DND-41 (cell line): Measurements from ENCODE around the gene PLAGL1.
"Not testable (repeated sequence)": the region's sequence is repeated elsewhere in the genome, so short reads cannot be mapped to it uniquely, and the experiment has no call there.

Experiments
- ATAC-seq: fragments of 200-7000 bp; cut with Tn5 transposase; 3 replicates; pipeline ENCODE4 v1.9.1; 2021; ENCODE audit warnings: low read depth; ENCODE audit not compliant: insufficient read depth
- DNase-seq: peaks from one replicate; pipeline ENCODE4 v3.0.0-alpha.2; 2020
- H2AFZ ChIP-seq: 2 replicates; pipeline ENCODE4 v1.6.0; 2012; ENCODE audit warnings: low read depth, low read length
- H3K27ac ChIP-seq: 2 replicates; pipeline ENCODE4 v1.5.1; 2012; ENCODE audit warnings: low read length, inconsistent platforms
- H3K27me3 ChIP-seq: fragments of 200-600 bp; sonication (generic); 2 replicates; pipeline ENCODE4 v1.6.0; 2012; ENCODE audit warnings: low read length, mild to moderate bottlenecking, inconsistent platforms; ENCODE audit not compliant: insufficient read depth, poor library complexity
- H3K36me3 ChIP-seq: 2 replicates; pipeline ENCODE4 v1.5.1; 2012; ENCODE audit warnings: low read length, inconsistent platforms; ENCODE audit not compliant: insufficient read depth
- H3K4me1 ChIP-seq: 2 replicates; pipeline ENCODE4 v1.5.1; 2012; ENCODE audit warnings: mild to moderate bottlenecking, low read length; ENCODE audit not compliant: insufficient read depth
- H3K4me2 ChIP-seq: 2 replicates; pipeline ENCODE4 v1.6.0; 2012; ENCODE audit warnings: mild to moderate bottlenecking, moderate library complexity, low read length, inconsistent platforms; ENCODE audit not compliant: insufficient read depth
- H3K4me3 ChIP-seq, 2 experiments: fragments of 200-600 bp in 1 of 2; shearing (Covaris generic) in 1 of 2; 2 replicates each; pipeline ENCODE4 v1.5.1; 2012 to 2016; ENCODE audit warnings: inconsistent platforms in 2 of 2, low read length in 2 of 2, mild to moderate bottlenecking in 2 of 2, low read depth in 1 of 2, moderate library complexity in 1 of 2
- H3K79me2 ChIP-seq: 2 replicates; pipeline ENCODE4 v1.6.0; 2012; ENCODE audit warnings: low read length, inconsistent platforms; ENCODE audit not compliant: insufficient read depth
- H3K9ac ChIP-seq: 2 replicates; pipeline ENCODE4 v1.6.0; 2012; ENCODE audit warnings: low read depth, mild to moderate bottlenecking, inconsistent platforms, low read length, moderate library complexity
- H3K9me3 ChIP-seq: 2 replicates; pipeline ENCODE4 v1.5.1; 2012; ENCODE audit warnings: low read length, moderate library complexity, mild to moderate bottlenecking, inconsistent platforms; ENCODE audit not compliant: insufficient read depth, severe bottlenecking
- H4K20me1 ChIP-seq: 2 replicates; pipeline ENCODE4 v1.6.0; 2012; ENCODE audit warnings: low read length; ENCODE audit not compliant: insufficient read depth
- CTCF ChIP-seq: IDR thresholded peaks from 2 replicates; pipeline ENCODE4 v1.5.1; 2012; ENCODE audit warnings: borderline replicate concordance, low read length, moderate library complexity, mild to moderate bottlenecking; ENCODE audit not compliant: poor library complexity, severe bottlenecking; ENCODE audit errors: extremely low read depth
- EZH2 ChIP-seq: IDR thresholded peaks from 3 replicates; pipeline ENCODE4 v1.6.1; 2012; ENCODE audit warnings: borderline replicate concordance, low read depth, mild to moderate bottlenecking, moderate library complexity, low read length, inconsistent platforms; ENCODE audit not compliant: severe bottlenecking

Gene PLAGL1

GRCh38 chr6:143934867-143935266 lies 73.2 kb downstream of the PLAGL1 start:
- no peak overlapping the region for H2AFZ ChIP-seq
- DNase-seq: no peak
- H3K36me3 ChIP-seq: no peaks in the 10 kb centered on the region
- ATAC-seq: no peak
- no peak overlapping the region for H3K27ac ChIP-seq
- H3K9ac ChIP-seq: no peak overlapping the region
- H3K4me3 ChIP-seq: no peak overlapping the region
- H3K9me3 ChIP-seq: no peaks in the 10 kb centered on the region
- TF ChIP-seq EZH2: no peak
- TF ChIP-seq CTCF: no peak
- no peaks in the 10 kb centered on the region for H3K4me1 ChIP-seq
- no peaks in the 10 kb centered on the region for H4K20me1 ChIP-seq
- H3K79me2 ChIP-seq: no peaks in the 10 kb centered on the region
- no peaks in the 10 kb centered on the region for H3K27me3 ChIP-seq
- no peak overlapping the region for H3K4me2 ChIP-seq

- Histone ChIP-seq H3K27ac (no peak overlapping the region), H3K36me3 (no peaks in the 10 kb centered on the region)
- TF ChIP-seq CTCF (no peak), EZH2 (no peak)
Measured at GRCh38 chr6:143934331-143934730, 73.7 kb downstream of the PLAGL1 start.

DNA sequence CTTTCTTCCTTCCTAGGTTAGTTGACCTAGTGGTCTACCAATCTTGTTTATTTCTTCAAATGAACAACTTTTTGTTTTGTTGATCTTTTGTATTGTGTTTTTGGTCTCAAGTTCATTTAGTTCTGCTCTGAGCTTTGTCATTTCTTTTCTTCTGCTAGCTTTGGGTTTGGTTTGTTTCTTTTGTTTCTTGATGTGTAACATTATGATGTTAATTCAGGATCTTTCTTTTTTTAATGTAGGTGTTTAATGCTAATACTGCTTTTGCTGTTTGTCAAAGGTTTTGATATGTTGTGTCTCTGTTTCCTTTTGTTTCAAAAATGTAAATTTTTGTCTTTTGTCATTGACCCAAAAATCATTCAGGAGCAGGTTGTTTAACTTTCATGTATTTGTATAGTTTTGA lies 78.1 kb downstream of the PLAGL1 start:
- no peak overlapping the region for H3K27ac ChIP-seq
- no peak for TF ChIP-seq CTCF
- no peak for TF ChIP-seq EZH2
- H3K79me2 ChIP-seq: no peaks in the 10 kb centered on the region
- H3K36me3 ChIP-seq: no peaks in the 10 kb centered on the region
- no peak overlapping the region for H3K9ac ChIP-seq
- ATAC-seq: no peak
- H3K4me2 ChIP-seq: no peak overlapping the region
- H3K9me3 ChIP-seq: no peaks in the 10 kb centered on the region
- H3K4me3 ChIP-seq: no peak overlapping the region
- H3K4me1 ChIP-seq: no peaks in the 10 kb centered on the region
- no peaks in the 10 kb centered on the region for H4K20me1 ChIP-seq
- H2AFZ ChIP-seq: no peak overlapping the region
- no peaks in the 10 kb centered on the region for H3K27me3 ChIP-seq
- DNase-seq: no peak

More at GRCh38 chr6:143934331-143934730, 73.7 kb downstream of the PLAGL1 start:
- DNase-seq (no peak), ATAC-seq (no peak)
- no peak overlapping the region for H3K4me3 ChIP-seq
- no peaks in the 10 kb centered on the region for H3K79me2 ChIP-seq
- no peak overlapping the region for H3K4me2 ChIP-seq
- no peaks in the 10 kb centered on the region for H3K4me1 ChIP-seq
- H3K9ac ChIP-seq: no peak overlapping the region
- H3K9me3 ChIP-seq: no peaks in the 10 kb centered on the region
- H3K27me3 ChIP-seq: no peaks in the 10 kb centered on the region
- H4K20me1 ChIP-seq: no peaks in the 10 kb centered on the region
- no peak overlapping the region for H2AFZ ChIP-seq

DNA sequence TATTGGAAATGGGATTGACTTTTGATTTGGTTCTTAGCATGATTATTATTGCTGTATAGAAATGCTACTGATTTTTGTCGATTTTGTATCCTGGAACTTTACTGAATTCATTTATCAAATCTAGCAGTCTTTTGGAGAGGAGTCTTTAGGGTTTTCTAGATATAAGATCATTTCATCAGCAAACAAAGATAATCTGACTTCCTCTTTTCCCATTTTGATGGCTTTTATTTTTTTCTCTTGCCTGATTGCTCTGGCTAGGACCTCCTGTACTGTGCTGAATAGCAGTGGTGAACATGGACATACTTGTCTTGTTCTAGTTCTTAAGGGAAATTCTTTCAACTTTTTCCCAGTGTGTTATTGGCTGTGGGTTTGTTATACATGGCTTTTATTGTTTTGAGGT lies 79.2 kb downstream of the PLAGL1 start:
- Histone ChIP-seq H3K4me3 (no peak overlapping the region), H3K27me3 (no peaks in the 10 kb centered on the region), H2AFZ (no peak overlapping the region), H3K9ac (no peak overlapping the region), H3K4me2 (no peak overlapping the region), H3K9me3 (no peaks in the 10 kb centered on the region), H3K4me1 (no peaks in the 10 kb centered on the region), H3K79me2 (no peaks in the 10 kb centered on the region), H3K36me3 (no peaks in the 10 kb centered on the region), H3K27ac (no peak overlapping the region), H4K20me1 (no peaks in the 10 kb centered on the region)
- ATAC-seq: no peak
- TF ChIP-seq CTCF (no peak), EZH2 (no peak)
- DNase-seq: no peak

DNA sequence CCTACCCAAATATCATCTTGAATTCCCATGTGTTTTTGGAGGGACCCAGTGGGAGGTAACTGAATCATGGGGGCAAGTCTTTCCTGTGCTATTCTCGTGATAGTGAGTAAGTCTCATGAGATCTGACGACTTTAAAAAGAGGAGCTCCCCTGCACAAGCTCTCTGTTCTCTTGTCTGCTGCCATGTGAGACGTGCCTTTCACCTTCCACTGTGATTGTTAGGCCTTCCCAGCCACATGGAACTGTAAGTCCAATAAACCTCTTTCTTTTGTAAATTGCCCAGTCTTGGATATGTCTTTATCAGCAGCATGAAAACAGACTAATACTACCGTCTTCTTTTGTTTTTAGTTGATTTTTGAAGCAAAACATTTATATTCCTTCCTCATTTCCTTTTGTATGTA lies 91.0 kb downstream of the PLAGL1 start:
- H3K9me3 ChIP-seq, H3K36me3 ChIP-seq, H3K27ac ChIP-seq, H3K4me1 ChIP-seq, H3K79me2 ChIP-seq, ATAC-seq, H3K27me3 ChIP-seq, H3K4me2 ChIP-seq, DNase-seq, H2AFZ ChIP-seq, H3K9ac ChIP-seq, H4K20me1 ChIP-seq, H3K4me3 ChIP-seq: not testable (repeated sequence)
